GM18502 (cell line): ENCODE data around the gene MATK.
A peak's percentile ranks its signal among the peaks of the same experiment; 100 is the strongest.
"Not testable (repeated sequence)": the region's sequence is repeated elsewhere in the genome, so short reads cannot be mapped to it uniquely, and the experiment has no call there.

Source experiments
- ATAC-seq: cut with Tn5 transposase; IDR thresholded peaks from one replicate; pipeline ENCODE4 v1.9.1; 2021; ENCODE audit warnings: mild to moderate bottlenecking; ENCODE audit not compliant: unreplicated experiment, poor library complexity

MATK gene

DNA sequence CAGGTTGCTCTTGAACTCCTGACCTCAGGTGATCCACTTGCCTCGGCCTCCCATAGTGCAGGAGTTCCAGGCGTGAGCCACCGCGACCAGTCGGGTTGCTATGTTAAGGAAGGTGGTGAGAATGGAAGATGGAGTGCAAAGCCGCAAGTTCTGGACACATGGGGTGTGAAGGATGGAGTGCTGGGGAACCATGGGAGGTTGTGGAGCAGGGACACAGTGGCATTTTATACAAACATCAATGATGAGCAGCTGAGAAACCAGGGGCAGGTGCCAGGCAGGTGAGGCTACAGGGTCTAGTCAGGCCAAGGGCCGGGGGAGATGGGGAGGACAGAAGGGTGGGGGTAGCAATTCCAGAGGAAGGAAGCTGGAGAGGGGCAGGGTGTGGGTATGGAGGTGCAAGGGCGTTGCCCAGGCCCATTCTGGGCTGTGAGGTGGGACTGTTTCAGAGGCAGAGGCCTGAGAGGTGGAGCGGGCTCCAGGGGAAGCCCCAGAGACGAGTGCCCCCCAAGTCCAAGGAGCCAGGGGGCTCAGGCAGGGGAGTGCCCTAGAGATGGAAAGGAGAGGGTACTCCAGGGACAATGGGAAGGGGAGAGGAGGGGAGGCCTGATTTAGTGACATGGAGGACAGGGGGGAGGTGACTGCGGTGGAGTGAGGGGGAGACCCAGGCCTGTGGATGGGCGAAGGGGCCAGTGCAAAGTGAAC, 12.2 kb downstream of the MATK start:
- ATAC-seq: no peak

DNA sequence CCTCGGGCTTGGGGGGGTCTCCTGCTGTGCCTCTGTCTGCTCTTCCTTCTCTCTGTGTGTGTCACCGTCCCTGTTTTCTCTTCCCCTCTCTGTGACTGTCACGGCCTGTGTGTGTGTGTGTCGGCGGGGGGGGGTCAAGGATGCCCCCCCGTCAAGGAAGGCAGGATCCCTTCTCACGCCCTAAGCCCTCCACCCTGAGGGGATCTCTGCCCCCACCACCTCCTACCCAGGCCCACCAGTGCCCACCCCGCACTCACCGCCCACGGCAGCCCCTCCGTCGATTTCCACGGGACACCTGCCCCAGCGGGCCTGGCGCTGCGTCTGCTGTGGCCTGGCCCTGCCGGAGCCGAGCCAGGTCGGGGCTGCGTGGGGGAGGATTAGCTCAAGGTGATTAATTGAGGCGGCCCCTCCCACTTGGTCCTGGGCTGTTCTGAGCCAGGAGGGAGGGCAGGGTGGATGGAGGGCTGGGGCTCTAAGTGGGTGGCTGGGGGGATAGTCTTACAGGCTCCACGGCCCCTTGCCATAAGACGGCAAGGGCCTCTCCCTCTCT, 14.2 kb downstream of the MATK start, which contains the start of gene RAX2:
RAX2 (minus strand) TSS at position 323 of the 550 bp plus-strand sequence. CDS start 486 bp downstream, outside the sequence.
- ATAC-seq: no peak

DNA sequence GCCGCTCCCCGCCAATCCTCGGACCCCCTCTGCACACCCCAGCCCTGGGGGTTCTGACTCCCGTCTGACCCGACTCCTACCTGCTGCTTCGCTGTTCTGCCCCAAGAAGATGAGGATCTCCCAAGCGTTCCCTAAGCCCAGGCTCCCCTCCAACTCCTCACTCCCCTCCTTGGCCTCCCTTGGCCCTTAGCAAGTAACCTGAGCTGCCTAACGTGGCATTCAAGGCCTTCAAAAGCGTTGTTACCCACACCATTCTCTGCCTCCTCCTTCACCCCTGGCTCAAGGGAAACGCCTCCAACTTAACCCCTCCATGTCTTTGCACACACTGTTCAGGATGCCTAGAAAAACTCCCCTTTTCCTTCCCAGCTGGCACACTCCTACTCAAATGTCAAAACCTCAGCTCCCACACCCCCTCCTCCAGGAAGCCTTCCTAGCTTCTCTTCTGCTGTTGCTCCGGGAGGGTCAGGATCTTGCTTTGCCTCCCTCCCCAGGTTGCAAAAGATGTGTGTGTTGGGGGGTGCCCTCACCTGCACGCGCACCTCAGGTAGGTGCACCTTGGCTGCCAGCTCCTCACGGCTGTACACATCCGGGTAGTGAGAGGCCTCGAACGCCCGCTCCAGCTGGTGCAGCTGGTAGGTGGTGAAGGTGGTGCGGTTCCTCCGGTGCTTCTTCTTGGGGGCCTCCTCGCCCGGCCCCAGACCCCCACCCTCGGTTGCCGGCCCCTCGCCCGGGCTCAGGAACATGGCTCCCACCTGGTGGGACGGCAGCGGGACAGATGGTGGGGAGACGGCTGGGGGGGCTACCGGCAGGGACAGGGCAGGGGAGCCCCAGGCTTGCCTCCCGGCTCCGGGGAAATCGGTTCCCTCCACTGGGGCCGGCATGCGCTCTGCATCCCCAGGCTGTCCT, 14.9 kb downstream of the MATK start:
- no peak for ATAC-seq

DNA sequence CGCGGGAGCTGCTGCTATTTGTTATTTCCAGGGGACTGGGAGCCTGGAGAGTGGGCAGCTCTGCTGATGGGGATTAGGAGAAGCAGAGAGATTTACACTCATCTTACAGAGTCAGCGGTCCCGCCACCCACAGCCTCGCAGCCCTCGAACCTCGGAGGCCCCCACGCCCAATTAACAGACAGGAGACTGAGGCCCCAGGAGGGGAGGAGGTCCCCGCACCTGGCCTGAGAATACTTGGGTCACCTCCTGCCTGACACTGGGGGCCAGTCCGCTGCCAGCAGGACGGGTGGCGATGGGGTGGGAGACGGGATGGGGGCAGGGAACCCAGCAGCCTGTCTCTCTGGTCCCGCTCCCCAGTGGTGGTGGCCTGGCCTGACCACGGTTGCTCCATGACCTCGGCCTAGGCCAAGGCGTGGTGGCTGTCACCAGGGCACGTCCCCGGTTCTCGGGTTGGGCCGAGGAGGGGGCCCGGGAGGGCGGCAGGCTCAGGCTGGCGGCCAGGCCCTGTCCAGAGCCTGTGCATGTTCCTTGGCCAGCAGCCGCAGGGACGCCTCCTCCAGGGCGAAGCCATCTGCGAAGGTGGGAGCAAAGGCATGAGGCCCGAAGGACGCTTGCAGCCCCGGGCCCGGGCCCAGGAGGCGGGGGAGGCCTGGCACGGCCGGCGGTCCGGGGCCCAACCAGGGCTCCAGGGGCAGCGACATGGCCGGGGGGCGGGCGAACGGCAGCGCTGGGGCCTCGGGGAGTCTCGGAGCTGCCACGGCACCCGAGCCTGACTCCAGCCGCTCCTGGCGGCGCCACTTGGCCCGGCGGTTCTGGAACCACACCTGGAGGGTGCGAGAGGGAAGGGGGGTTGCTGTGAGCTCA, 15.8 kb downstream of the MATK start:
- no peak for ATAC-seq

DNA sequence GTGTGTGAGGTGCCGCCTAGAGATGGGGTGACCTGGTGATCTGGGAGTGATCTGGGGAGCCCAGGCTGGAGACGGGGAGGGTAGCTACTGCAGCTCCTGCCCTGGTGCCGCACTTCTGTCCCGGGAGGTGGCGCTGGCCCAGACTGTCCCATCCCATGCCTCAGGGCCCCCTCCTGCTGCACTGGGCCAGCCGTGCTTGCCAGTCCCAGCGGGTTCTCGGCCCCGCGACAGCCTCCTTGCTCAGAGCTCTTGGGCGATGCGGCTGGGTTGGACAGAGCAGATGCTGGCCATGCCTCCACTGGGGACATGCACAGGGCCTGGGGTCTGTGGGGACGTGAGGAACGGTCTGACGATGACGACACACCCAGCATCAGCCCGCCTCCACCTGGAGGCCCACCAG, 16.7 kb downstream of the MATK start:
- ATAC-seq: no peak

DNA sequence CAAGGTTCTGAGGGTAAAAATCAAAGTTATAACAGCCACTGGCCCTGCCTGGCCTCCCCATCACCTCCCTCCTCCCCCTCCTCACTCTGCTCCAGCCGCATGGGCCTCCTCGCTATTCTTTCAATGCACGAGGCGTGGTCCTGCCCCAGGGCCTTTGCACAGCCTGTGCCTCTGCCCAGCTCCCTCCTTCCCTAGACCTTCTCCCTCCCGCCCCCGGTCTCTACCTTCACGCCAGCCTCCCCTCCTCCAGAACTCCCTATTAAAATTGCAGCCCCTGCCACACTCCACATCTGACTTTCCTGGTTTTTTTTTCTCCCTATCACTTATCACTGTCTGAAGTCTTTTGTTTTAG, 17.5 kb downstream of the MATK start:
- no peak for ATAC-seq

DNA sequence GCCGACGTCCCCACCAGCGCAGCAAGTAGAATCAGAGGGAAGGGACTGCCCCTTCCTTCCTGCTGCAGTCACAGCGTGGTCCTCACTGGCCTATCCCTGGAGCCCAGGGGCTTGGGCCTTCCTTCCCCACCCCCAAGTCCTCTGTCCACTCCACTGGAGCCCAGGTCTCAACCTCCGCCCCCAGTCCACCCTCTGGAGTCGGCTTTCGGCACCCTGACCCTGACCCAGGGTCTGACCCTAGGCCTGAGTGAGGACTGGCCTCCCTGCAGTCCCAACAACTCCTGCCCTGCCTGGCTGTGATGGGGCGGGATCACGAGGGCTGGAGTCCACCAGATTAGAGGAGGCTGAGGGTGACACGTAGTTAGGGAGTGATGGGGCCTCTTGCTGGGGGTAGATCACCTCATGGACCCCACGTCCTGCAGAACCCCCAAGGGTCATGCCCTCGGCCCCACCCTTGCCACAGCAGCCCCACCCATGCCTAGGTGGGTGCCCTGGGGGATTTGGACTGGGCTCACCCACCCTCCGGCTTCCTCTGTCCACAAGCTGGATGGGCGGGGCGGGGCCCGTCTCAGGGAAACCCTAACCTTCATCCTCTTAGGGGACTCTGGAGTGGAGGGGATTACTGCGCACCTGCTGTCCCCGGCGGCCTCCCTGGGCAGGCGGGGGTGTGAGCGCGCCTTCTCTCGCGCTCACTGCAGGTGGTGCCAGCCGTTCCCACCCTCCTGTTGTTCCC, 18.0 kb downstream of the MATK start:
- ATAC-seq: no peak

DNA sequence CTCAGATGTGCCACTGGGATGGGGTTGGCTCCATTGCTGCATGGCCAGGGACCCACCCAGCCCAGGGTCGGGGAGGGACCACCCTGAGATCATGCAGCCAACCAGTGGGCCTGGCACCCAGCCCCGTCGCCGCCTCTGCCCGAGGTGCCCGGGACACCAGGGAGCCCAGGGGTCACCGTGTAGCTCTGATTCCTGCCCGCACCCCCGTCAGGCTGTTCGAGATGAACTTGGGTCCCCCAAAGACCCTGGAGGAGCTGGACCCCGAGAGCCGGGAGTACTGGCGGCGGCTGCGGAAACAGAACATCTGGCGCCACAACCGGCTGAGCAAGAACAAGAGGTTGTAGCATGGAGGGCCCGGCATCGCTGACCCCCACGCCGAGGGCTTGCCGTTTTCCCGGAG, 19.1 kb downstream of the MATK start:
- no peak for ATAC-seq

DNA sequence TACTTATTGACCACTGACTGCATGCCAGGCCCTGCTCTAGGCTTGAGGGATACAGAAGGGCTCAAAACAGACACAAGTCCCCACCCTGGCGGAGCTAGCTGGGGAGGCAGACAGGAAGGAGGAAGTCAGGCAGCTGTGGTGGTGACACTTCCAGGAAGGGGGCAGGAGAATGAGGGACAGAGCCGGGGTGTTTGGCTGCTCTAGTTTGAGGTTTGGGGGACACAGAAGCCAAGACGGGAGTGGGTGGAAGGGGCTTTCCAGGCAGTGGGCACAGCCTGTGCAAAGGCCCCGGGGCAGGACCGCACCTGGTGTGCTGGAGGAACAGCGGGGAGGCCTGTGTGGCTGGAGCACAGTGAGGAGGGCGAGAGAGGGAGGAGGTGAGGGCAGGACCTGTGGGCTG, 19.7 kb downstream of the MATK start:
- ATAC-seq: no peak

DNA sequence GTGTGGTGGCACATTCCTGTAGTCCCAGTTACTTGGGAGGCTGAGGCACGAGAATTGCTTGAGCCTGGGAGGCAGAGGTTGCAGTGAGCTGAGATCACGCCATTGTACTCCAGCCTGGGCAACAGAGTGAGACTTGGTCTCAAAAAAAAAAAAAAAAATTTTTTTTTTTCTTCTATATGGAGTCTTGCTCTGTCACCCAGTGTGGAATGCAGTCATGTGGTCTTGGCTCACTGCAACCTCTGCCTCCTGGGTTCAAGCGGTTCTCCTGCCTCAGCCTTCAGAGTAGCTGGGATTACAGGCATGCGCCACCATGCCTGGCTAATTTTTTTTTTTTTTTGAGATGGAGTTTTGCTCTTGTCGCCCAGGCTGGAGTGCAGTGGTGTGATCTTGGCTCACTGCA, 20.4 kb downstream of the MATK start:
- not testable (repeated sequence) for ATAC-seq

DNA sequence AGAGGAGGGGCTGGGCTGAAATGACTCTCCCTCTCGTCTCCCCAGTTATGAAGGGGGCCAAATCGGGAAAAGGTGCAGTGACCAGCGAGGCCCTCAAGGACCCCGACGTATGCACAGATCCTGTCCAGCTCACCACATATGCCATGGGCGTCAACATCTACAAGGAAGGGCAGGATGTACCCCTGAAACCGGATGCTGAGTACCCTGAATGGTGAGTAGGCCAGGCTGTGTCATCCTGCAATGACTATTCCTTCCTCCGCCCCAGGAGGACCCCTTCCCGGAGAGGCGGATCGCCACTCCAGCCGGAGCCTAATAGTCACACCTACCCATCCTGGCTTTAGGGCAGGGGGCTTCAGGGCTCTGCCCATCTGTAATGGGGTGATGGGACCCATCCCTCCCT, 21.1 kb downstream of the MATK start:
- ATAC-seq: no peak

DNA sequence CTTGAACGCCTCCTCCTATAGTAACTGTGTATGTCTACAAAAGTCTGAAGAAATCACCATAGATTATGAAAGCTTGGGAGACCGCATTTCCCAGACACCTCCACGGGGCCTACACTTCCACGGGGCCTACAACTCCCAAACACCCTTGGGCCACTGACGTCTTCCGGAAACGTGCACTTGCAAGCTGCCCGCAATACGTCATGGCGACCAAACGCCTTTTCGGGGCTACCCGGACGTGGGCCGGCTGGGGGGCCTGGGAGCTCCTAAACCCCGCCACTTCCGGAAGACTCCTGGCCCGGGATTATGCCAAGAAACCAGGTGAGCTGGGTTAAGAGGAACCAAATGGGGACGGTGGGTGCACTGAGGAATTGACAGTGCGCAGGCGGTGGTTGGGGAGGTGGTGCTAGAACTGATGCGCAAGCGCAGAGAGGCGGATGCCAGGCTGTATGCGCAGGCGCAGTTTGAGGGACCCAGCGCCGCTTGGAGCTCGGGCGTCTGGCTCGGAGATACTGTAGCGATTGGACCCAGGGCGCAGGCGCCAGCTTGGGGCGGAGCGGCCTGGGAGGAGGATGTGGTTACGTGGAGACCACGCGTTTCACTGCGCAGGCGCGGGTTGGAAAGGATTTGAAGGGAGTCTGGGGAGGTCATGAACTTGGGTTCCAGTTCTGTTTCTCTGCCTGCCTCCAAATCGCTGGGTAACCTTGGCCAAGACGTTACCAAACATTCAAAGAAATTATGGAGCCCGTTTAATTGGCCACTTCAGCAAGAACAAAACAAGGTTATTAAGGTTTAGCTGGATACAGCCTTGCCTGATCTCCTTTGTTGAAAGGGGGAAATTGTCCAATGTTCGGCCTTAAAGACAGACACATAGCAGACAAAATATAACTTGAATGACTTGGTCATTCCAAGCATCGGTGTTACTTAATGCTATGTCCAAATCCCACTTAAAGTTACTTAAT, 23.4 kb downstream of the MATK start, which contains the start of gene MRPL54:
MRPL54 (plus strand) TSS at position 182 of the 959 bp plus-strand sequence; CDS start at position 201, 19 bp downstream.
- ATAC-seq: peak; percentile 75

DNA sequence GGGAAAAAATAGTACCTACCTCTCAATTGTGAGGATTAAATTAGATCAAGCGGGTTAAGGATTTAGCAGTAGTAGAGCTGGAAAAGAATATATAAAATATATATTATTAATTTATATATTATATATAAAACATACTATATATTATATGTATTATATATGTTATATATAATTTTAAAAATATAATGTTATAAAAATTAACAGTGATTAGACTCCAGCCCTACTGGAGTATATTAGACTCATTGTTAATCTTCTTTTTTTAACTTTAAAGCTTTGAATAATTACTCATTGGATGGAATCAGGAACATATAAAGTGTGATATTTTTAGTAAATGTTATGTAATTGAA, 24.1 kb downstream of the MATK start:
- ATAC-seq: no peak

DNA sequence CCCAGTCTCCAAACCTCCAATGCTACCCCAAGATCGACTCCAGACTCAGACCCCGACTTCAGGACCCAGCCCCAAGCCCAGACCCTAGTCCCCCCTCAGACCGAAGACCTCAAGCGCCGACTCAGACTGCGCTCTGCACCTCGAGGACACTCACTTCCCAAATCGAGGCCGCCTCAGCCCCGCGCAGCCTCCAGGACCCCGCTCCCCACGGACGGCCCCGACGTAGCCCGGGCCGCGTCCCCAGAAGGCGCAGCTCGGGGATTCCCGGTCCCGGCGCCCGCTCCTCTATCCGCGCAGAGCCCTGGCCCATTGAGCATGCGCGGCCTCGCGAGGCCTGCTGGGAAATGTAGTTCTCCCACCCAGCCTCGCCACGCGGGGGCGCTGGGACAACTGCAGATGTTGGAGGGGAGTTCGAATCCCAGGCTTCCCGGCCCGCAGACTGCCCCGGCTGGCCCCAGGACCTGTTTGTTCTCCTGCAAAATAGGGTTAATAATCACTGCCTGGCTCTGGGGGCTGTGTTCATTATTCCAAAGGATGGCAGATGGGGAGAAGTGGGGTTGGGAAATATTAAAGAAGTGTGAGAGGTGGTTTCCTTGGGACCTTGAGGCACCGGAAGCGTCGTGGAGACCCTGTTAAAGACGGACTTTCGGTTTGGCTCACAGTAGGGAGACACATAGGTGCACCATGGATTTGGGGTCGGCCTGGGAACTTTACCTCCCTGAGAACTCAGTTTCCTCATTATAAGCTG, 24.6 kb downstream of the MATK start, which contains the start of gene APBA3:
APBA3 (minus strand) TSS at position 311 of the 748 bp plus-strand sequence. CDS start 1,428 bp downstream, outside the sequence.
- ATAC-seq: peak; percentile 53

DNA sequence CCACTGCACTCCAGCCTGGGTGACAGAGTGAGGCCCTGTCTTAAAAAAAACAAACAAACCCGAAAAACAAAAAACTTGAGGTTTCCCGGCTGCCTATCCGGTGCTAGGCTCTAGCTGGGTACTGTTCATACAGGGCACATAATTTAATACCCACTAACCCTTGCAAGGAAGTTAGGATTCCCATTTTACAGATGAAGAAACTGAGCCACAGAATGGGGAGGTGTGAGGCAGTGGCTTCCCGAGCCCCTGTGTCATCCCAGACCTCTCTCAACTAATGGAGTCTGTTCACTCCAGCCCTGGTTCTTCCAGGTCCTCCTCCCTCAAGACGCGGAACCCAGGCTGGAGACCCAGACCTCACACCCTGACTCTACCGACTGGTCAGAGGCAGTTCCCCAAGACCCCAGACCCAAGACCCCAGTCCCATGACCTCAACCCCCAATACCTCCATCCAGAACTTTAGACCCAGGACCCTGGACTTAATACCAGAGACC, 25.3 kb downstream of the MATK start:
- no peak for ATAC-seq

DNA sequence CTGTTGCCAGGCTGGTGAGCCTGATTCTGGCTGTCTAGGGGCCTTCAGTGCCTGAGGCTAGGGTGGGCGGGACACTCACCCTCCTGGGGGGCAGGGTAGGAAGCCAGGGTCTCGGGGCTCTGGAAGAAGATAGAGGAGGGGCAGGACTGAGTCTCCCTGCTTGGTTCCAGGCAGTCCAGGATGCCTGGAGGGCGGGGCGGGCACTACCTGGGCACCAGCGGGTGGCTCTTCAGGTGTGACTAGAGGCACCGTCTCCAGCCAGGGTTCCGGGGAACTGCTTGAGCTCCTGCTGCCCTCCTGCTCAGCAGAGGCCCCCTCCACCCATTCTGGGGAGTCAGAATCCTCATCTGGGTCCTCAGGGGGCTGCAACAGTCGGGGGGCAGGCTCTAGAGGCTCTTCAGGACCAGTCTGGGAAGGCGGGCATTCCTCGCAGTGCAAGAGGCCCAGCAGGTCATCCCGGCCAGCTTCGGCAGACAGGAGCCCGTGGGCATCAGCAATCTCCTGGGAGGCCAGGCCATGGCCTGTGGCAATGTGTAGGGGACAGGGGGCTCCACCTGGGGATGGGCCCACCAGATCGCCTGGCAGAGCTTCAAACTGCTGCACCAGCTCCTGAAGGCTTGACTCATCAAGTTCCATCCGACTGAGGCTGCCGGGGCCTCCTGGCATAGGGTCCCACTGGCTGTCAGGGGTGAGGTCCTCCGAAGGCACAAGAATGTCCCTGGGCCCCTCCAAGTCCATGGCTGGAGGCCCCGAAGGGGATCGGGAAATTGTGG, 26.5 kb downstream of the MATK start:
- ATAC-seq: no peak

DNA sequence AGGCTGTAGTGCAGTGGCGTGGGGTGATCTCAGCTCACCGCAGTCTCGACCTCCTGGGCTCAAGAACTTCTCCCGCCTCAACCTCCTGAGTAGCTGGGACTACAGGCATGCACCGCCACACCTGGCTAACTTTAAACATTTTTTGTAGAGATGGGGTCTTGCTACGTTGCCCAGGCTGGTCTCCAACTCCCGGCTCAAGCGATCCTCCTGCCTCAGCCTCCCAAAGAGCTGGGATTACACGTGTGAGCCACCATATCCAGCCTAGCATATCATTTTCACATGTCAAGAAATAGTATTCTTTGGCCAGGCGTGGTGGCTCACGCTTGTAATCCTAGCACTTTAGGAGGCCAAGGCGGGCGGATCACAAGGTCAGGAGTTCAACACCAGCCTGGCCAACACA, 27.9 kb downstream of the MATK start:
- ATAC-seq: not testable (repeated sequence)
